ENCODE data around the gene WASHC4. TPM values are rescaled to one million over a fixed set of nuclear protein-coding genes. Genes with fewer than 3 reads are reported as not detected.

Gene WASHC4
- total RNA-seq, 2 experiments from 2014 or later = 29.6 to 30.9 TPM

- no peak for DNase-seq
- H3K9me3 Mint-ChIP-seq = no peaks in the 10 kb centered on the region
- peaks cover 8% of the 10 kb centered on the region for H3K36me3 Mint-ChIP-seq
- H3K4me3 Mint-ChIP-seq = no peak overlapping the region
- no peak overlapping the region for H3K27ac Mint-ChIP-seq
- H3K4me1 Mint-ChIP-seq = peaks cover 6% of the 10 kb centered on the region
- no peaks in the 10 kb centered on the region for H3K27me3 Mint-ChIP-seq
Measured at GRCh38 chr12:105202202-105202601, 94.7 kb downstream of the WASHC4 start.

GRCh38 chr12:105204127-105204526, 96.6 kb downstream of the WASHC4 start:
- H3K36me3 Mint-ChIP-seq = peaks cover 11% of the 10 kb centered on the region
- H3K4me1 Mint-ChIP-seq = peaks cover 6% of the 10 kb centered on the region
- no peak overlapping the region for H3K4me3 Mint-ChIP-seq
- DNase-seq = no peak
- no peaks in the 10 kb centered on the region for H3K27me3 Mint-ChIP-seq
- H3K27ac Mint-ChIP-seq = no peak overlapping the region
- no peaks in the 10 kb centered on the region for H3K9me3 Mint-ChIP-seq

GRCh38 chr12:105204916-105205315, 97.4 kb downstream of the WASHC4 start:
- Mint-ChIP-seq H3K27ac (peak overlapping the region; percentile 66), H3K27me3 (no peaks in the 10 kb centered on the region), H3K9me3 (no peaks in the 10 kb centered on the region), H3K4me1 (peaks cover 6% of the 10 kb centered on the region), H3K36me3 (peaks cover 11% of the 10 kb centered on the region), H3K4me3 (no peak overlapping the region)
- DNase-seq = peak; percentile 30

- Mint-ChIP-seq H3K4me3 (no peak overlapping the region), H3K4me1 (peaks cover 6% of the 10 kb centered on the region), H3K9me3 (no peaks in the 10 kb centered on the region), H3K36me3 (peaks cover 11% of the 10 kb centered on the region), H3K27ac (peak overlapping the region; percentile 66), H3K27me3 (no peaks in the 10 kb centered on the region)
- no peak for DNase-seq
Measured at GRCh38 chr12:105205322-105206048, 98.0 kb downstream of the WASHC4 start.

GRCh38 chr12:105206686-105207374, 99.3 kb downstream of the WASHC4 start:
- no peak overlapping the region for H3K4me3 Mint-ChIP-seq
- no peak for DNase-seq
- H3K27me3 Mint-ChIP-seq = no peaks in the 10 kb centered on the region
- H3K4me1 Mint-ChIP-seq = peaks cover 6% of the 10 kb centered on the region
- H3K9me3 Mint-ChIP-seq = no peaks in the 10 kb centered on the region
- H3K27ac Mint-ChIP-seq = no peak overlapping the region
- peaks cover 14% of the 10 kb centered on the region for H3K36me3 Mint-ChIP-seq

- peaks cover 6% of the 10 kb centered on the region for H3K4me1 Mint-ChIP-seq
- no peak overlapping the region for H3K27ac Mint-ChIP-seq
- no peak overlapping the region for H3K4me3 Mint-ChIP-seq
- H3K36me3 Mint-ChIP-seq = peaks cover 9% of the 10 kb centered on the region
- no peaks in the 10 kb centered on the region for H3K9me3 Mint-ChIP-seq
- no peak for DNase-seq
- H3K27me3 Mint-ChIP-seq = no peaks in the 10 kb centered on the region
Measured at GRCh38 chr12:105209091-105209490, 101.6 kb downstream of the WASHC4 start.

GRCh38 chr12:105212438-105212837, 104.9 kb downstream of the WASHC4 start:
- Mint-ChIP-seq H3K27me3 (no peaks in the 10 kb centered on the region), H3K27ac (no peak overlapping the region), H3K4me1 (no peaks in the 10 kb centered on the region), H3K9me3 (no peaks in the 10 kb centered on the region), H3K4me3 (no peak overlapping the region), H3K36me3 (peaks cover 6% of the 10 kb centered on the region)
- DNase-seq = no peak

- Mint-ChIP-seq H3K4me3 (no peak overlapping the region), H3K9me3 (no peaks in the 10 kb centered on the region), H3K27ac (no peak overlapping the region), H3K27me3 (no peaks in the 10 kb centered on the region), H3K4me1 (no peaks in the 10 kb centered on the region), H3K36me3 (peaks cover 5% of the 10 kb centered on the region)
- DNase-seq = no peak
Measured at GRCh38 chr12:105214148-105214547, 106.6 kb downstream of the WASHC4 start.

GRCh38 chr12:105214670-105215375, 107.3 kb downstream of the WASHC4 start:
- Mint-ChIP-seq H3K27me3 (no peaks in the 10 kb centered on the region), H3K4me3 (no peak overlapping the region), H3K4me1 (no peaks in the 10 kb centered on the region), H3K36me3 (peaks cover 5% of the 10 kb centered on the region), H3K27ac (no peak overlapping the region), H3K9me3 (no peaks in the 10 kb centered on the region)
- DNase-seq = no peak

GRCh38 chr12:105218434-105218833, 110.9 kb downstream of the WASHC4 start:
- H3K36me3 Mint-ChIP-seq = peaks cover 5% of the 10 kb centered on the region
- H3K9me3 Mint-ChIP-seq = no peaks in the 10 kb centered on the region
- no peak overlapping the region for H3K27ac Mint-ChIP-seq
- no peak for DNase-seq
- H3K4me3 Mint-ChIP-seq = no peak overlapping the region
- no peaks in the 10 kb centered on the region for H3K27me3 Mint-ChIP-seq
- H3K4me1 Mint-ChIP-seq = no peaks in the 10 kb centered on the region

Other genes starting within 250 kb of the WASHC4 start
- 1 to 10 TPM; 4.6 to 6.4 TPM for gene SLC41A2, start 149.4 kb upstream of the WASHC4 start, total RNA-seq
- 10 to 100 TPM; 42.1 to 42.3 TPM for gene NOPCHAP1, start 121.4 kb upstream of the WASHC4 start, total RNA-seq
- 1 to 10 TPM; 4.8 to 5.9 TPM for gene ALDH1L2, start 23.3 kb upstream of the WASHC4 start, total RNA-seq
- gene APPL2, start 128.4 kb downstream of the WASHC4 start, total RNA-seq = 10 to 100 TPM; 12.0 to 13.4 TPM
- gene C12orf75, start 223.0 kb downstream of the WASHC4 start, total RNA-seq = 10 to 100 TPM; 56.0 to 57.5 TPM